ENCODE measurements around the gene MTFR1L. TPM values are rescaled to one million over a fixed set of nuclear protein-coding genes. Genes with fewer than 3 reads are reported as not detected.

The MTFR1L gene
- polyA plus RNA-seq, 1 of the 3 experiments (the other 2 are of a cell fraction) = 53.6 TPM

DNA sequence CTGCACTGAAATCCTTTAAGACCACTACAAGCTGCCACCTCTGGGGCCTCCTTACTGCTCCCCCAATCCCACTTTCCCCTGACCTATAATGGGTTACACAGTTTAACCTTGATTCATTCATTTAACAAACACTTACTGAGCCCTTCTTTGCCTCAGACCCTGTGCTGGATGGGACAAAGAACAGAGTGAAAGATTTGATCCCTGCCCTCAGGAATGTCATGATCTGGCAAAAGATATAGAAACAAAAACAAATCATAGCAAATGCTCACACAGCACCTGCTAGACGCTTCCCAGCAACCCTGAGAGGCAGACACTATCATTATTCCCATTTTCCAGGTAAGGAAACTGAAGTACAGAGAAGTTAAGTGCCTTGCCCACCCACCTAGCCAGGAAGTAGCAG, 46.5 kb downstream of the MTFR1L start:
- TF ChIP-seq CTCF (IDR thresholded peaks at IDR 0.05) (no peak), FOXM1 (IDR thresholded peaks at IDR 0.05; ENCODE audit: low read depth) (no peak), CHD2 (IDR thresholded peaks at IDR 0.05; ENCODE audit: low read length, partially characterized antibody) (no peak), PBX3 (IDR thresholded peaks at IDR 0.05) (no peak)
- TF ChIP-seq, protein P1, sequence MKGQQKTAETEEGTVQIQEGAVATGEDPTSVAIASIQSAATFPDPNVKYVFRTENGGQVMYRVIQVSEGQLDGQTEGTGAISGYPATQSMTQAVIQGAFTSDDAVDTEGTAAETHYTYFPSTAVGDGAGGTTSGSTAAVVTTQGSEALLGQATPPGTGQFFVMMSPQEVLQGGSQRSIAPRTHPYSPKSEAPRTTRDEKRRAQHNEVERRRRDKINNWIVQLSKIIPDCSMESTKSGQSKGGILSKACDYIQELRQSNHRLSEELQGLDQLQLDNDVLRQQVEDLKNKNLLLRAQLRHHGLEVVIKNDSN (IDR thresholded peaks at IDR 0.05; ENCODE audit: borderline replicate concordance, low read depth) = no peak

GRCh38 chr1:25867210-25867991, 47.6 kb downstream of the MTFR1L start:
- 89% methylated on average over 9 of the region's 9 CpGs for WGBS (ENCODE audit: low lambda C conversion rate)
- H3K36me3 ChIP-seq (replicated peaks in 1 of 2; ENCODE audit: control insufficient read depth in 1 of 2, insufficient read depth in 2 of 2, low read length in 1 of 2) = peaks cover 0 to 4% of the 10 kb centered on the region in 2 experiments
- ChIA-PET POLR2A (no interaction called here), CTCF (no interaction called here)
- TF ChIP-seq TAF1 (IDR thresholded peaks at IDR 0.05; ENCODE audit: borderline replicate concordance, low read depth, low read length) = no peak
- TF ChIP-seq CHD2 (IDR thresholded peaks at IDR 0.05; ENCODE audit: low read length, partially characterized antibody) = no peak
- TF ChIP-seq RXRA (IDR thresholded peaks at IDR 0.05; ENCODE audit: borderline replicate concordance, low read depth) = no peak
- TF ChIP-seq ELF1 (IDR thresholded peaks at IDR 0.05) = no peak
- no peak for TF ChIP-seq IRF3 (IDR thresholded peaks at IDR 0.05; ENCODE audit: low read depth, low read length)
- TF ChIP-seq FOXJ3 (CRISPR knock-in tag; IDR thresholded peaks at IDR 0.05) = no peak
- TF ChIP-seq GATA2 (CRISPR knock-in tag; IDR thresholded peaks at IDR 0.05) = no peak
- TF ChIP-seq RFX5 (IDR thresholded peaks at IDR 0.05; ENCODE audit: low read length) = no peak
- no peak for TF ChIP-seq POLR2AphosphoS5 (IDR thresholded peaks at IDR 0.05; ENCODE audit: low read depth, low read length)
- TF ChIP-seq, protein P1 (IDR thresholded peaks at IDR 0.05; ENCODE audit: borderline replicate concordance, low read depth) = no peak
- H3F3A ChIP-seq (replicated peaks; ENCODE audit: insufficient read depth) = peaks cover 4% of the 10 kb centered on the region
- no peaks in the 10 kb centered on the region for H3K9me3 ChIP-seq
- no peaks in the 10 kb centered on the region; a peak in 1 of 4 replicates for H3K4me1 ChIP-seq (ENCODE audit: control insufficient read depth in 1 of 2, insufficient read depth in 2 of 2, low read depth in 1 of 2, low read length in 1 of 2)
- H3K4me2 ChIP-seq = no peak overlapping the region
- no peaks in the 10 kb centered on the region for H3K79me2 ChIP-seq (ENCODE audit: insufficient read depth)
- H2AFZ ChIP-seq (ENCODE audit: low read depth) = no peak overlapping the region
- H4K20me1 ChIP-seq (ENCODE audit: insufficient read depth) = no peaks in the 10 kb centered on the region
- H3K27me3 ChIP-seq (ENCODE audit: insufficient read depth) = no peaks in the 10 kb centered on the region
- DNase-seq = no peak
- H3K9ac ChIP-seq = no peak overlapping the region
- no peak overlapping the region for H3K27ac ChIP-seq (ENCODE audit: low read depth in 2 of 2, low read length in 1 of 2)
- no peak overlapping the region for H3K4me3 ChIP-seq (ENCODE audit: low read depth in 2 of 2, low read length in 1 of 2)
- H3K9me2 ChIP-seq = no peaks in the 10 kb centered on the region

More for the DNA sequence above, 46.5 kb downstream of the MTFR1L start:
- ChIA-PET POLR2A (no interaction called here), CTCF (no interaction called here)
- Histone ChIP-seq H3K27ac (ENCODE audit: low read depth in 2 of 2, low read length in 1 of 2) (no peak overlapping the region), H3K27me3 (ENCODE audit: insufficient read depth) (no peaks in the 10 kb centered on the region), H3K9ac (no peak overlapping the region), H3F3A (replicated peaks; ENCODE audit: insufficient read depth) (no peaks in the 10 kb centered on the region), H3K4me1 (ENCODE audit: control insufficient read depth in 1 of 2, insufficient read depth in 2 of 2, low read depth in 1 of 2, low read length in 1 of 2) (no peaks in the 10 kb centered on the region), H4K20me1 (ENCODE audit: insufficient read depth) (no peaks in the 10 kb centered on the region), H3K79me2 (ENCODE audit: insufficient read depth) (no peaks in the 10 kb centered on the region), H3K9me3 (no peaks in the 10 kb centered on the region), H3K9me2 (no peaks in the 10 kb centered on the region), H2AFZ (ENCODE audit: low read depth) (no peak overlapping the region), H3K36me3 (replicated peaks in 1 of 2; ENCODE audit: control insufficient read depth in 1 of 2, insufficient read depth in 2 of 2, low read length in 1 of 2) (peaks cover 0 to 4% of the 10 kb centered on the region in 2 experiments), H3K4me3 (ENCODE audit: low read depth in 2 of 2, low read length in 1 of 2) (no peak overlapping the region), H3K4me2 (no peak overlapping the region)
- DNase-seq = no peak
- 82% methylated on average over 1 of the region's 1 CpG for WGBS (ENCODE audit: low lambda C conversion rate)
